Ascending aorta (tissue), 2 donors: ENCODE results near the gene DGKI. TPM values are rescaled to one million over a fixed set of nuclear protein-coding genes. Genes with fewer than 3 reads are reported as not detected.
A peak's percentile ranks its signal among the peaks of the same experiment; 100 is the strongest.

Experiments
- DNase-seq, 2 donors: peaks; one replicate each; pipeline ENCODE4 v3.0.0-alpha.2; 2019; ENCODE audit warnings: low spot score in 2 of 2
- H3K27ac ChIP-seq, 2 donors: fragments of 200-600 bp; sonication (generic); one replicate each; pipeline ENCODE4 v1.5.1; 2016 to 2017; ENCODE audit warnings: mild to moderate bottlenecking in 1 of 2
- H3K27me3 ChIP-seq: fragments of 200-600 bp; sonication (generic); one replicate; pipeline ENCODE4 v1.5.1; 2017
- H3K36me3 ChIP-seq, 2 donors: fragments of 200-600 bp; sonication (generic); one replicate each; pipeline ENCODE4 v1.5.1; 2016
- H3K4me1 ChIP-seq, 2 donors: fragments of 200-600 bp; sonication (generic); one replicate each; pipeline ENCODE4 v1.5.1; 2016 to 2017; ENCODE audit warnings: mild to moderate bottlenecking in 1 of 2
- H3K4me3 ChIP-seq, 2 donors: fragments of 200-600 bp; sonication (generic); one replicate each; pipeline ENCODE4 v1.5.1; 2016 to 2017; ENCODE audit warnings: mild to moderate bottlenecking in 1 of 2
- H3K9me3 ChIP-seq, 2 donors: fragments of 200-600 bp; sonication (generic); one replicate each; pipeline ENCODE4 v1.5.1; 2016
- CTCF ChIP-seq, 3 experiments: fragments of 200-600 bp in 2 of 3; fragments of 450-650 bp in 1 of 3; sonication (generic) in 2 of 3; IDR thresholded peaks; one replicate each; pipeline ENCODE4 v1.5.1; 2016 to 2019; ENCODE audit warnings: antibody characterized with exemption in 3 of 3, mild to moderate bottlenecking in 1 of 3, moderate library complexity in 1 of 3
- intact Hi-C: fragments of 100-400 bp; cut with DNase I; formaldehyde crosslinking; loops from one replicate; pipeline ENCODE4 v1.15.1; 2023
- total RNA-seq: library from RNA; depleted of rRNA; stranded (reverse); fragments of >200 nt; gene quantifications from one replicate; pipeline ENCODE4 v1.1.0, GENCODE V29; 2016

The DGKI gene
- total RNA-seq, 1 donor from 2014 or later: 13.4 TPM

GRCh38 chr7:137601642-137602041 lies 245.1 kb downstream of the DGKI start:
- Histone ChIP-seq H3K36me3 (no peaks in the 10 kb centered on the region), H3K9me3 (no peaks in the 10 kb centered on the region), H3K4me1 (no peaks in the 10 kb centered on the region), H3K27ac (no peak overlapping the region), H3K4me3 (no peak overlapping the region), H3K27me3 (no peaks in the 10 kb centered on the region)
- TF ChIP-seq CTCF (IDR thresholded peaks at IDR 0.05): no peak
- intact Hi-C loops: no loop called here
- no peak for DNase-seq

DNA sequence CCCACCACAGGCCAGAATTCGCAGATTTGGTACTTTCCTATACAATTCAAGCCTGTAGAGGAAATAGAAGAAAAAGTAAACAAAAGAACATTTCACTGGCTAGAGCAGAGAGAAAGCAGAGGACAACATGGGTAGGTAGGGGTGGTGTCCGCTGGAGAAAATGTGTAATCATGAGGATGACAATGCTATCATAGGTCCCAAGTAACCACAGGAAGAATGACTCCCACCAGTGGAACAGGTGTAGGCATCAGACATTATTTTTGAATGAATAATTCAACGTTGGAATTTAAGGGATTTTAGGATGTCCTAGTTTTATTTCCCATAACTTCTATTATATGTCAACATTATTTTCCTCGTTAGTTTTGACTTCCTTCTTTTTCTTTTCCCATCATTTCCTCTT lies 248.9 kb downstream of the DGKI start:
- TF ChIP-seq CTCF (IDR thresholded peaks at IDR 0.05): no peak
- DNase-seq: no peak
- Histone ChIP-seq H3K9me3 (no peaks in the 10 kb centered on the region), H3K4me1 (no peaks in the 10 kb centered on the region), H3K36me3 (no peaks in the 10 kb centered on the region), H3K4me3 (no peak overlapping the region), H3K27ac (no peak overlapping the region), H3K27me3 (no peaks in the 10 kb centered on the region)
- intact Hi-C loops: no loop called here

- no peak for TF ChIP-seq CTCF (IDR thresholded peaks at IDR 0.05)
These were observed 253.6 kb downstream of the DGKI start for GRCh38 chr7:137593115-137593711.

GRCh38 chr7:137592232-137592896 lies 254.4 kb downstream of the DGKI start:
- TF ChIP-seq CTCF (IDR thresholded peaks at IDR 0.05): peak; percentile 37 to 74 (median 60)
- intact Hi-C loops: loop anchor here (5.0 kb wide), 2 partner anchors 135 to 1185 kb away; no protein-coding TSS in a partner anchor
- H3K9me3 ChIP-seq: no peaks in the 10 kb centered on the region
- DNase-seq: peak in 1 of 2 donors; percentile 70
- H3K27me3 ChIP-seq: no peaks in the 10 kb centered on the region
- H3K36me3 ChIP-seq: no peaks in the 10 kb centered on the region
- no peak overlapping the region for H3K4me3 ChIP-seq
- peak overlapping the region in 1 of 2 donors; percentile 21 for H3K27ac ChIP-seq
- H3K4me1 ChIP-seq: peaks cover 0 to 3% of the 10 kb centered on the region in 2 donors

More at GRCh38 chr7:137593115-137593711, 253.6 kb downstream of the DGKI start:
- no peak for DNase-seq
- H3K4me1 ChIP-seq: peaks cover 0 to 3% of the 10 kb centered on the region in 2 donors
- intact Hi-C loops: loop anchor here (5.0 kb wide), 2 partner anchors 136 to 1186 kb away; no protein-coding TSS in a partner anchor
- no peak overlapping the region for H3K27ac ChIP-seq
- no peaks in the 10 kb centered on the region for H3K9me3 ChIP-seq
- H3K4me3 ChIP-seq: no peak overlapping the region
- H3K36me3 ChIP-seq: no peaks in the 10 kb centered on the region
- no peaks in the 10 kb centered on the region for H3K27me3 ChIP-seq

DNA sequence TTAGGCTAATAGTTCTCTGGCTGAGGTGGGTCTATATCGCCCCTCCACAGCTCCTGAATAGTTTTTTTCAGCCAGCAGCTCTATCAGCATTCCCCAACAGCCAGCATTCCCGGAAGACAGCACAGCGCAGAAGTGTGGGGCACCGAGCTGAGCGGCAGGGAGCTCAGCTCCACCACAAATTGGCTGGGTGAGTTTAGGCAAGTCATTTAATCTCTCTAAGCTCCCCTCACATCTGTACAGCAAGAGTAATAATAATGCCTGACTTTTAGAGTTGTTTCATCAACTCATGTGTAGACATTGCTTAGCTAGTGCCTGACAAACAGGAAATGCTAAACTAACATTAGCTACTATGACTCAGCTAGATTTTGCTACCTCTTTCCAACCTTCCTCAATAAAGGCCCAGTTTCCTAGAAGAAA lies 255.3 kb downstream of the DGKI start:
- intact Hi-C loops: loop anchor here (5.0 kb wide), 2 partner anchors 134 to 1184 kb away; no protein-coding TSS in a partner anchor
- H3K36me3 ChIP-seq: no peaks in the 10 kb centered on the region
- peak overlapping the region in 1 of 2 donors; percentile 21 for H3K27ac ChIP-seq
- no peaks in the 10 kb centered on the region for H3K27me3 ChIP-seq
- DNase-seq: no peak
- H3K9me3 ChIP-seq: no peaks in the 10 kb centered on the region
- H3K4me1 ChIP-seq: peaks cover 0 to 3% of the 10 kb centered on the region in 2 donors
- no peak overlapping the region for H3K4me3 ChIP-seq
- TF ChIP-seq CTCF (IDR thresholded peaks at IDR 0.05): no peak
